ENCODE measurements around the gene MACF1.

- TF ChIP-seq, protein P1, sequence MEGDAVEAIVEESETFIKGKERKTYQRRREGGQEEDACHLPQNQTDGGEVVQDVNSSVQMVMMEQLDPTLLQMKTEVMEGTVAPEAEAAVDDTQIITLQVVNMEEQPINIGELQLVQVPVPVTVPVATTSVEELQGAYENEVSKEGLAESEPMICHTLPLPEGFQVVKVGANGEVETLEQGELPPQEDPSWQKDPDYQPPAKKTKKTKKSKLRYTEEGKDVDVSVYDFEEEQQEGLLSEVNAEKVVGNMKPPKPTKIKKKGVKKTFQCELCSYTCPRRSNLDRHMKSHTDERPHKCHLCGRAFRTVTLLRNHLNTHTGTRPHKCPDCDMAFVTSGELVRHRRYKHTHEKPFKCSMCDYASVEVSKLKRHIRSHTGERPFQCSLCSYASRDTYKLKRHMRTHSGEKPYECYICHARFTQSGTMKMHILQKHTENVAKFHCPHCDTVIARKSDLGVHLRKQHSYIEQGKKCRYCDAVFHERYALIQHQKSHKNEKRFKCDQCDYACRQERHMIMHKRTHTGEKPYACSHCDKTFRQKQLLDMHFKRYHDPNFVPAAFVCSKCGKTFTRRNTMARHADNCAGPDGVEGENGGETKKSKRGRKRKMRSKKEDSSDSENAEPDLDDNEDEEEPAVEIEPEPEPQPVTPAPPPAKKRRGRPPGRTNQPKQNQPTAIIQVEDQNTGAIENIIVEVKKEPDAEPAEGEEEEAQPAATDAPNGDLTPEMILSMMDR (IDR thresholded peaks at IDR 0.05 in 8 of 11, conservative IDR thresholded peaks at IDR 0.05 in 3 of 11), result no peak
- no peak for TF ChIP-seq POLR2AphosphoS5 (IDR thresholded peaks at IDR 0.05)
- no peak for TF ChIP-seq POLR2A (IDR thresholded peaks at IDR 0.05)
Measured at GRCh38 chr1:39173995-39174380, 30.5 kb upstream of the MACF1 start.

All from spleen (tissue), 7 donors.